GM18858 (cell line): ENCODE measurements around the gene FHIT.

Experiments
- ATAC-seq: cut with Tn5 transposase; IDR thresholded peaks from one replicate; pipeline ENCODE4 v1.9.1; 2021; ENCODE audit not compliant: unreplicated experiment

The FHIT gene

DNA sequence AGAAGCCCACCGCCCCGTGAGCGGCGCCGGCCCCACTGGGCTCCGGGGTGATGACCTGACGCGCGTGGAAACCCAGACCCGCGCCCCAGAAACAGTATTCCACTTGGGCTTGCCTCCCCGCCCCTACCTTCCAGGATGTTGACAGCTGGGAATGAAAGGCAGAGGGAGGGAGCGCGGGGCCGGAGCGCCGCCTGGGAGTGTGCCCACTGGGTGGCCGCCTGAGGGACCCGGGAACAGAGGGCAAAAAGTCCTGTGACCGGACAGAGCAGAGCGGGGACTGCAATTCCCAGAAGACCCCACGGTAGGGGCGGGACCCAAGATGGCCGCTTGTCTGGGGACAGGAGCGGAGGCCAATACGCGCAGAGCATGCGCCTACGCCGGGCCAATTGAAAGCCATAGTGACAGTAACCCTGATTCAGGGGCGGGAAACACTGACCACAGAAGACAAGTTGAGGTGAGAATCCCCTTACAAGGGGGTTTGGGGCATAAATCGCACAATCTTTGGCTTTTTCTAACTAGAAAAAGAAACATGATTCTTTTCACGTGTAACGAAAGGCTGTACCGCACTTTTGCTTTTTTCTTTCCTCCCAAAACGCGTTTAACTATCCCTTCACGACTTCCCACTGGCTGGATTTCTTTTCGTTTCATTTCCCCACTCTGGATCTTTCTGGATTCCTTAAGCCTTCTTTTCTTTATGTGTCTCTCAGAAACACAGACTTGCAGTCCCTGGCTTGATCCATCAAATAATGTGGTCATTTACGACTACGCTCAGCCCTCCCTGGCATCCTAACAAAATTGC, at the start of gene FHIT:
FHIT (minus strand) TSS at position 279 of the 799 bp plus-strand sequence.
- ATAC-seq, result peak; percentile 88

DNA sequence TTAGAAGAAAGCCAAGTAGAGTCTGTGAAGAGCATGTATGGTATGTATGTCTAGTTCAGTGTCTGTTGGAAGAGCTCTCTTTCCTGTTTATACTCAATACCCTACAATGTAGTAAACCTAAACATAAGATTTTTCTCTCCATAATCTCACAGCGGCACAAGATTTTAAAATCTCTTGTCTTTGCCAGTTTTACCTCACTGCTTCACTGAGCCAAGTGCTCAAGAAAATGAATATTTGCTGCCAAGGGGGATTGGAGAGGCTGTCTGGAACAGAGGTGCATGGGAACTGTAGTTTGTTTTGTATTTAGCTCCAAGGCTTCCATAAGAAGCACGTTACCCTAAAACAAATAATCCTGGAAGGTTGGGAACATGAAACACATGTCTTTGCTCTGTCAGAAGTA, 49.5 kb upstream of the FHIT start:
- ATAC-seq, result no peak

DNA sequence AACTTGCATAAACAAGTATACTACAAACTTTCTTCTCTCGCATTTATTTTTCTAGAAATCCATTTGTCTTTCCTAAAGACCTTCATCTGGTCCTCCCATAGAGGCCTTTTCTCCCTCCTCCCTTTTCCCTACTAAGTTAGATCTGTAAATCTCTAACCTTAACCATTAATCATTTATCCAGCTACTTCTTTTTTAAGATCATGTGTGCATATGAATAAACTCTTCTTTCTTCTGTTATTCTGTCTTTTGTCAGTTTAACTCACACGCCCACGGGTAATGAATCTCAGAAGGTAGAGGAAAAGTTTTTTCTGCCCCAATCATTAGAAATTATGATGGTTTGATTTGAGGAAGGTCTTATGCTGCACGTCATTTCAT, 48.7 kb upstream of the FHIT start:
- no peak for ATAC-seq

DNA sequence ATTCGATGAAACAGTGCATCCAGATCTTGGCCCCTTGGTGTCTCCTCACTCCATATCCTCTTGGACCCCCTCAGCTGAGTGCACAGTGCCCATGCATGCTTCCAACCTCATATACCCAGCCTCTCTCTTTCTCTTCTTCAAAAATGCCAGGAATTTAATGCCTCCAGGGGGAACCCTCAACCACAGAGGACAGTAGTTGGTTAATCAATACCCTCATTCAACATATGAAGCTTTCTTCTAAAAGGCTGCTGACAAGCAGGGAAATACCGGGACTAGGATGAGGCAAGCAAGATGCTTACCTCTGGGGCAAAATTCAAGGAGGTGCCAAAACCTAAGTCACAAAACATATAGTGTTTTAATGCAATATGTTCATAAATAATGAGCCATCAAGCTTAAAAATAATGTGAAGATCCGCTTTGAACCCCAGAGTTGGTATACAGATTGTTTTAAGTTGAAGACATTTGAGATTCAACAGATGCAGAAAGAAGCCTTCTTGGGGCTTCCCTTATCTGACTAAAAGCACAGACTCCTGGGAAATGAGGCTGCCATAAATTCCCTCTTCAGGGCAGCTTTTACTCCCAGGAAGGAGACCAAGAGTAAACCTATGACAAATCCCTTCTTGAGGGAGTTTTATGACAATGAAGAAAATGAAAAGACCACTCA, 48.2 kb upstream of the FHIT start:
- no peak for ATAC-seq

DNA sequence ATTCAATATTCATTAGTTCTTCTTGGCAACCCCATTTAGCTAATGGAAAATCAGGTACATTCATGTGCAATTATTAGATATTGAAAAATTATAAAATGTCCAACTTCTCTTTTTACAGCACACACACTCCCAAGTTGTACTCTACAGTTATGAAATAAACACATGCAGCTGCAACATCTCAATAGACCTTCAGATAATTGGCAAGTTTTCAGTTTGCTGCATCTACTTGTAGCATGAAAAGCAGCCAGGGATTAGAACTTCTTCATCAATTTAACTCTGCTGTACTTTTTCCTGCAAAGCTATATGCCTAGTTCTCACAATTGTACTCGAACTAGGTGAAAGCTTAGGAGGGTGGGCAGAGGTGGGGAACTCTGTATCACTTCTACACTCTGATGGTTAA, 46.6 kb upstream of the FHIT start:
- ATAC-seq, result no peak

DNA sequence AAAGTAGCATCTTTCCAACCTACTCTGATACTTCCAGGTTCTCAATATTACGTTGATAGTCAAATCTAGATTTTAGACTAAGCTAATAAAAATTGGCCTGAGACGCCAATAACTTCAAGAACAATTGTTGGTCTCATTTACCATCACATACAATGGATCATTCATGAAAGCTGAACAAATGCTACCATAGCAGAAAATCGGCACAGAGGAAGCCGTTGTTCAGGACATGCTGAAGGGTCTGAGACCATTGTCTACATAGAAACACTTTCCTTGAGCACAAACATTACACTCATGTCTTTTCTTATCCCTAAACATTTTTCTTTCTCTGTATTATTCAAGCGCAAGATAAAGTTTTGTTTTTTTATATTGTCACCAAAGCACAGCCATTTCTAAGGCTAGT, 37.2 kb upstream of the FHIT start:
- ATAC-seq, result no peak

DNA sequence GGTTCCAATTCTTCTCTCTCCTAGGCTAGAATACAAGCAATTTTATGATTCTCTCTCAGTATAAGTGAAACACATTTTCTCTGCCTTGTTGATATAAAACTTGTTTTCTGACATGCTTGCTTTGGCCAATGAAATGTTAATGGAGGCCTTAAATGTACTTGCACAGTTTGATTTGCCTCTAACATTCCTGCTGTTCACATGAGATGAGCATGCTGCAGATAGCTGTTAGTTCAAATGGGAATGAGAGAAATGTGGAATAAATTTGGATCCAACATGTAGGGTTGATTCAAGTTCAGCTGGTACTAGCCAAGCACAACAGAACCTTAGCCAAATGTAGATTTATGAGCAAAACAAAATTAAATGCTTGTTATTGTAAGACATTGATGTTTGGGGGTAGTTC, 32.6 kb upstream of the FHIT start:
- no peak for ATAC-seq

DNA sequence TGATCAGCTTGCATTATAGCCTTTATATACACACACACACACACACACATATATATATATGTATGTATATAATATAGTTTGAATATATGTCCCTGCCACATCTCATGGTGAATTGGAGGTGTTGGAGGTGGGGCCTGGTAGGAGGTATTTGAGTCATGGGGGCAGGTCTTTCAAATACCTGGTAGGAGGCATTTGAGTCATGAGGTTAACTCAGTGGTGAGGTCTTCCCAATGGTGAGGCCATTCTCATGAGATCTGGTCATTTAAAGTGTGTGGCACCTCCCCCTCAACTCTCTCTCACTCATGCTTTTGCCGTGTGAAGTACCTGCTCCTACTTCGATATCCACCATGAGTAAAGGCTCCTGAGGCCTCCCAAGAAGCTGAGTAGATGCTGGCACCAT, 27.5 kb upstream of the FHIT start:
- no peak for ATAC-seq

DNA sequence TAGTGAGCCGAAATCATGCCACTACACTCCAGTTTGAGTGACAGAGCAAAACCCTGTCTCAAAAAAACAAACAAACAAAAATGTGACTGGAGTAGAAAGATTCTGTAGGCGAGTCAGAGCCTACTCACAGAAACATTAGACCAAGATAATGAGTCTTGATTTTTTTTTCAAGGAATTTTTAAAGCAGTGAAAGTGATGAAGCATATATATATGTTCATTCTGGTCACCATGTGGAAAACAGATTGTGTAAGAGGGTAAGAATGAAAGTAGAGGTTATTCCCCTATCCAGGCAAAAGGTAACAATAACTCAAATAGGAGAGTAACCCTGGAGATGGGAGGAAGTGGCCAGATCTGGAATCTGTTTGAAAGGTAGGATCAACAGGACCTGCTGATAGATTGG, 26.2 kb upstream of the FHIT start:
- ATAC-seq, result no peak

DNA sequence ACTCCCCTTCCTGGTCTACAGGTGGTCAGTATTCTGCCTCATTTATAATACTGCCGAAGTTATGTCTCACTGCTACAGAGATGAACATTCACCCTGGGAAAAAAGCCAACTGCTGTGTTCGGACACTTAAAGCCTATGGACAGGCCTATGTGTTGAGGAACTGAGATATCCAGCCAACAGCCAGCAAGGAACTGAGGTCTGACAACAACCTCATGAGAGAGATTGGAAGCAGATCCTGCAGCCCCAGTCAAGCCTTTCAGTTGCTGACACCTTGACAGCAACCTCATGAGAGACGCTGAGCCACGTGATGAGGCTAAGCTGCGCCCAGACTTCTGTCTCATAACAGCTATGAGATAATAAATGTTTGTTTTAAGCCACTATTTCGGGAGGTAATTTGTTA, 18.2 kb upstream of the FHIT start:
- ATAC-seq, result no peak

DNA sequence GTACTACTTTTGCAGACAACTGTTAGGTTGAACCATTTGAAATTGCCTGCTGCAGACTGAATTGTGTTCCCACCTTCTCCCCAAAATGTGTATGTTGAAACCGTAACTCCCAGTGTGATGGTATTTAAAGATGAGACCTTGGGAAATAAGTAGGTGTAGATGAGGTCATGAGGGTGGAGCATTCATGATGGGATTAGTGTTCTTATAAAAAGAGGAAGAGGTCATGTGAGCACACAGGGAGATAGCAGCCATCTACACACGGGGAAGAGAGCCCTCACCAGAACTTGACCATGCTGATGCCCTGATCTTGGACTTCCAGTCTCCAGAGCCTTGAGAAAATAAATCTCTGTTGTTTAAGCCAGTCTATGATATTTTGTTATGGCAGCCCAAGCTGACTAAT, 17.4 kb upstream of the FHIT start:
- ATAC-seq, result no peak

DNA sequence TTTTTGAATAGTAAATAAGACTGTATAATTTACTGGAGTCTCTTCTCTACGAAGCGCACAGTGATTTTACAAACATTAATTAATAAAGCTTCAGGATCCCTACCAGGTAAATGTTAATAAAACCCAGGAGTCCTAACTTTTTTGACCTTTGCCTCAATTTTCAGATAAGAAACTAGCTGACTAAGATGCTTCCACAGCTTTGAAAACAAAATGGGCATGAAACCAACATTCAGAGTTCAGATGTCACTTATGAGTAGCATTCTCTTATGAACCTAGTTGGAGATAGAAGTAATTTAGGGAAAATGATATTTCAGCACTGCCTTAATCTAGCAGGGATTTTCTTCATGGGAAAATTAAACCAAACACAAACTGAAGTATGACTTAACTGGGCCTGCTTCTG, 13.0 kb upstream of the FHIT start:
- no peak for ATAC-seq

DNA sequence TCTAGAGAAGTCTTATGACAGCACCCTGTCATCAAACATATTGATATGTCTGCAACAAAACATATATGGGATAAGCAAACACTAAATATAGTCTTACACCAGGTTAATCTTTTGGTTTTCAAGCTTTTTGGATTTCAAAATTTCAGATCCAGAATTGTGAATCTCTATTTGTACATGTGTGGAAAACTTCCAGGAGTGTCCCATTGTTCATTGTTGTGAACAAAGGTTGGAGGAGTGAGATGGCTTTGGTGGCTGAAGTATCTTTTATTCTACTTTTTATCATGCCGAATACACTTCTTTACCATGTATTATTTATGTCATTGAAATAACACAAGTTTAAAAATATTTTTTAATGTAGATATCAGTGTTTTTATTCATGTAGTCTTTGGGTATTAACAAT, 5.9 kb upstream of the FHIT start:
- no peak for ATAC-seq

DNA sequence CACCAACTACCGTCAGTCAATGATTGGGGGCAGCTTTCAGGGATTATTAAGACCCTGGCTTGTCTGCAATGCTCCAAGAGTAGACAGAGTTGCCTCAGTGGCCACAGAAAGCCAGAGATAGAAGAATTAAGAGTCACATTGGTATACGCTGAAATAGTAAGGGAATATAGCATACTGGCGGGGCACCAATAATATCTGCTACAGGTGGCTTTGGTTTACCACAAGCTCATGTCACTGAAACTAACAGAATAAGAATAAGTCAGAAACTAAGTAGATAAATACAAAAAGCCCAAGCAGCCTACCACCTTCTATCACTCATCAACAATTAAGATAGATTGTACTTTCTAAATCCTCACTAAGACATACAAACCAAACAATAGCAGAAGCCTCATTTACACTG, 2.5 kb upstream of the FHIT start:
- no peak for ATAC-seq

DNA sequence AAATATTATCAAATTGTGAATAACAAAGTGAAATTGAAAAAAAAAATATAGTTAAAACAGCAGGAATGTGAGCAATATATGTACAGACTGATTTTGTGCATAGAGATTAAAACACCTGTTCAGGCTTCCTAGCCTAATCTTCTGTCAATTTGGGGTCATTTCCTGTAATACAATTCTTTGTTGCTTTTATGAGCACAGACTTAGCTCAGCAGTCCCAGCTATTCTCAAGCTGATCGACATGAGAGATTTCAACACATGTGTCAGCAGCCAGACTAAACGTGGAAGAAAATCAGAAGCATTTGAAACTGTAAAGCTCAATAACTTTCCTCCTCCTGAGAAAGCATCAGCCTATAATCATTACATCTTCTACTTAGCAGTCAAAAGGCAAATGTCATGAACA, 1.6 kb upstream of the FHIT start:
- ATAC-seq, result no peak

DNA sequence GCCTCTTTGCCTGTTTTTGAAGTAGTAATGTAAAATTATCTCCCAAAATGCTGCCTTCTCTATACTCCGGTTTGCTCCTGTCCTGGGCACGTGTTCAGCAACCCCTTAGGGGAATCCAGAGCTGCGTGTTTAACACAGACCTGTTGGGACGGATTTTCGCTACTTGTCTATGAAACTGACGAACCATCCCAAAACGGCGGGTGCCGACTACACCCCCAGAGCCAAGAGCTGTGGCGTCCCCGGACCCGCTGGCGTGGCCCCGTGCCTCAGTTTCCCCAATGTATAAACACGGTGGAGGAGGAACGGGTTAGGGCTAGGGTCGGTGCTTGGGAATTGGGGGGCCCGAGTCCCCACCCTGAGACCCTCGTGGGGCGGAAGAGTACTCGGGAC, 473 bp downstream of the FHIT start:
- ATAC-seq, result no peak

DNA sequence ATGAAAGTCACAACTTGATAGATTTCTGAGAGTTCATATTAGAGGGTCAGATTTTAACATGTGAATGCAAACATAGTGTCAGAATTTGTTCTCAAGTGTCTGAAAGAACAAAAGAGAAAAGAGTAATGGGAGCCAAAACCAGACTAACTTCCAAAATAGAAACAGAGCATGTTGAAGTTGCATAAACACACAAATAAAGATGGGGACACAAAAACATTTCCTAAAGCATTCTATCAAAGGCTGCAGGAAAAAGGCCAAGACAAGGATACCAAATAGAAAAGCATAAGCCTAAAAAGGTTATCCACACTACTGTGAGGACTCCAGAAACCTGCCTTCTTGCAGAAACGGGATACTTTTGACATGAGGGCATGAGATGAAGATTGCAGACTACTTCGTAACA, 2.8 kb downstream of the FHIT start:
- ATAC-seq, result no peak

DNA sequence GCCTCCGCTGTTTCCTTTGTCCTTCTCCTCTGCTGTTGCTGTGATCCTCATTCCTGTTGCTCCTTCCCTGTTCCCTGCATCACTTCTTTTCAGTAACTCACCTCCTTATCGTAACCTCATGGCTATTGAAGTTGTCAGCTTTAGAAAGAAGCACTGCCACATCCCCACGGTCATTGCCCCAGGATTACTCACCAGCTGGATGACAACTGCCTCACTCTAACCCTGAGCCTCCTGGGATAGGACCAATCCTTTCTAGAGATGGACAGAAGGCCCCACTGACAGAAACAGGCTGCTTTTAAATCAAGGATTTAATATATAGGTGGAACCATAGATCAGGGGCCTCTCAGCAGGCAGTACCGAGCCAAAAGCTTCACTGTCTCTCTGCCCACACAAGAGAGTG, 4.1 kb downstream of the FHIT start:
- ATAC-seq, result no peak

DNA sequence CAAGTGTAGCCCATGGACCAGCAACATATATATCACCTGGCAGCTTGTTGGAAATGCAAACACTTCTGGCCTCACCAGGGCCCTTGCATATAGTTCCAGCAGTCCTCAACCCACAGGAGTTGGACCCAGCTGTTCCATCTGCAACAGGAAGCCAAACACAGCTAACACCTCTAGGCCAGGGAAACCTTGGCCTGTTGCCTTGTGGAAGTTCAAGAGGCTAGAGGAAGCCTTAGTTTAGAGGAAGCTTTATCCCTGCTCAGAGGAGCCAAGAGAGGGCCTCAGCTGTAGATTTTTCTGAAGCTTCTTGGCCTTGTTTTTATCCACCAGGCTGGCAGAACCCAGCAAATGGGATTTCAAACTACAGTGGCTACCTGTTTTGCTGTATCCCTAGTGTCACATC, 11.4 kb downstream of the FHIT start:
- ATAC-seq, result no peak

DNA sequence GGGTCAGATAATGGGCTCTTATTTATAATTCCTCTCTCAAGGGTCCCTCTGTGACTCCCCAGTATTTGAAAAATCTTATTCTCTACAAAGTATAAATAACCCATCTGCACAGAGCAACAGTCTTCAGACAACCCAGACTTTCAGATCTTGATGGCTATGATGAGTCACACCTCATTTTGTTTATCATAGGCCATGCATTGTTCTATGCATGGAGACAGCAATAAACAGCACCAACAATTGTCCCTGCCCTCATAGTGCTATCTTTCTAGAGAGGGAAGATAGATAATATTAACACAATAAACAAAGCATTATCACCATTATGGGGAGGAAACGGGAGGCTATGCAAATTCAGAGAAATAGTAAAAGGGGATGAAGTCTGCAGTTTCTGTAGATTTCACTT, 13.4 kb downstream of the FHIT start:
- ATAC-seq, result no peak

DNA sequence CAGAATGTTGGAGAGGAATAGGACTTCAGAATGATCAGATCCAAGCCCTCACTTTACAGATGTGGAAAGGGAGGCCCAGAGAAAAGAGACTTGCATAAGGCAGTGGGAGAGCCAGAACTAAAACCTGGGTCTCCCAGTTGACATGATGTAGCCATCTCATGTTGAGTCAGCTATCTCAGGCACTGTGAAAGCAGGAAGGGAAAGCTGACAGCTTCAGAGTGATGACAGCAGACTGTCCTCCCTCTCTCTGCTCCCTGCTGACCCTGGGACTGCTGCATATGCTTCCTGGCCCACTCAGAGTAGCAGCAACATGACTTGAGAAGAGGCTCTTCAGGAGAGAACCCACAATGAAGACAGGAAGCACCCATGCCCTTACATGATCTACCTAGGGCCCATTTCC, 14.7 kb downstream of the FHIT start:
- peak; percentile 89 for ATAC-seq

DNA sequence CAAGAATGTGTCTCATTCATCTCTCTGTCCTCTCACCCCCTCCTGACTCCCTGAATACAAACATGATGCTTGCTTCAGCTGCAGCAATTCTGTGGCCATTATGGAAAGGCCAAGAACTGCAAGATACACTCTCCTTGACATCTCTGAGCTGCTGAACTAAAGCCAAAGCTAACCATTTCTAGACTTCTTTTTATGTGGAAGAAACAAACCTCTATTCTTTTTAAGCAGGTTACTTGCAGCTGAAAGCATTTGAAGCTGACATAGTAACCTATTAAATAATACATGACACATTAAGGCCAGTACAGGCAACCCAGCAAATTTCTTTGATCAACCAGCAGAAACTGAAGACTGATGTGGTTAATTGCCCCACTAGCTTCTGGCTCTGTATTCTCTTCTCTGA, 17.5 kb downstream of the FHIT start:
- ATAC-seq, result no peak

DNA sequence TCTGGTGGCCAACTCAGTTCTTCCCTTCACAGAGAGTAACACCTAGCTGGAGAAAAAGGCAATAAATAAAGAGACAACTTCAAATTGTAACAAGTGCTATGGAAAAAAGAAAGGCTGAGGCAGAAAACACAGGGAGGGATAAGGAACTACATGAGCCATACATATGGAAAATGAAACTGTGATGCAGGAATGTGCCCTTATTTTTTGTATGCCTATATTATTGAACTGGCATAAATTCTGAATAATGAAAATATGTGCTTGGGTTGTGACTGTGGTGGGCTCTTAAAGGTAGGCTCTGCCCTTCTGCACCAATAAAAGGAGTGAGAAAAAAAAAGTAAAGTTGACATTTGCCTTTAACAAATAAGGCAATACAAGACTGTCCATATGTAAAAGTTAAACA, 19.6 kb downstream of the FHIT start:
- ATAC-seq, result no peak
